HG02678 (cell line): ENCODE results near the gene TMEM88.

Experiments used
- ATAC-seq: cut with Tn5 transposase; IDR thresholded peaks from one replicate; pipeline ENCODE4 v1.9.1; 2021; ENCODE audit warnings: mild to moderate bottlenecking, moderate library complexity; ENCODE audit not compliant: unreplicated experiment

The TMEM88 gene

GRCh38 chr17:7883781-7884386 is 29.0 kb downstream of the TMEM88 start:
- ATAC-seq: no peak

DNA sequence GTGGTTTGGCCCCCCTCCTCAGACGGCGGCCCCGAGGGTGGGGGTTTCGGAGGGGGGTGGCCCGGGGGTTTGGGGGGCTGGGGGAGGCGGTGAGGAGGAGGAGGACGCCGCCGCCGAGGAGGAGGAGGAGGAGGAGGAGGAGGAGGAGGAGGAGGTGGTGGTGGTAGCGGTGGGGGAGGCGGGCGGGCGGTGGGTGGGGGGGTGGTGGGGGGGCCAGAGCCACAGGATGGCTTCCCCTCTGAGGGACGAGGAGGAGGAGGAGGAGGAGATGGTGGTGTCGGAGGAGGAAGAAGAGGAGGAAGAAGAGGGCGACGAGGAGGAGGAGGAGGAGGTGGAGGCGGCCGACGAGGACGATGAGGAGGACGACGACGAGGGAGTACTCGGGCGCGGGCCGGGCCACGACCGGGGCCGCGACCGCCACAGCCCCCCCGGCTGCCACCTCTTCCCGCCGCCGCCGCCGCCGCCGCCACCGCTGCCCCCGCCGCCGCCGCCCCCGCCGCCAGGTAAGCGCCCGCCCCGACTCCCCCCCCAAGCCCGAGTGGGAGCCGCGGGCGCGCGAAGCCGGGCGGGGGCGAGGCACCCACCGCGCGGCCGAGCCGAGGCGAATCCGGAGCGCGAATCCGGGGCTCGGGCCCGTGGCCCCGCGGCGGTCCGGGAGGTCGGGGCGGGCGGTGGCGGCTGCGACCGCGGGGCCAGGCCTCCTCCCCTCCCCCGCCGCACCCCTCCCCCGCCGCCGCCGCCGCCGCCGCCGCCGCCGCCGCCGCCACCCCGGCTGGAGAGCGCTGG is 29.9 kb downstream of the TMEM88 start:
- peak; percentile 13 for ATAC-seq

- ATAC-seq: peak; percentile 25
Measured at GRCh38 chr17:7885367-7886226, 30.7 kb downstream of the TMEM88 start.

- ATAC-seq: no peak
Measured at GRCh38 chr17:7886227-7887037, 31.6 kb downstream of the TMEM88 start.

- ATAC-seq: no peak
Measured at GRCh38 chr17:7887038-7887481, 32.2 kb downstream of the TMEM88 start.

GRCh38 chr17:7887482-7888183 is 32.8 kb downstream of the TMEM88 start:
- peak; percentile 49 for ATAC-seq

DNA sequence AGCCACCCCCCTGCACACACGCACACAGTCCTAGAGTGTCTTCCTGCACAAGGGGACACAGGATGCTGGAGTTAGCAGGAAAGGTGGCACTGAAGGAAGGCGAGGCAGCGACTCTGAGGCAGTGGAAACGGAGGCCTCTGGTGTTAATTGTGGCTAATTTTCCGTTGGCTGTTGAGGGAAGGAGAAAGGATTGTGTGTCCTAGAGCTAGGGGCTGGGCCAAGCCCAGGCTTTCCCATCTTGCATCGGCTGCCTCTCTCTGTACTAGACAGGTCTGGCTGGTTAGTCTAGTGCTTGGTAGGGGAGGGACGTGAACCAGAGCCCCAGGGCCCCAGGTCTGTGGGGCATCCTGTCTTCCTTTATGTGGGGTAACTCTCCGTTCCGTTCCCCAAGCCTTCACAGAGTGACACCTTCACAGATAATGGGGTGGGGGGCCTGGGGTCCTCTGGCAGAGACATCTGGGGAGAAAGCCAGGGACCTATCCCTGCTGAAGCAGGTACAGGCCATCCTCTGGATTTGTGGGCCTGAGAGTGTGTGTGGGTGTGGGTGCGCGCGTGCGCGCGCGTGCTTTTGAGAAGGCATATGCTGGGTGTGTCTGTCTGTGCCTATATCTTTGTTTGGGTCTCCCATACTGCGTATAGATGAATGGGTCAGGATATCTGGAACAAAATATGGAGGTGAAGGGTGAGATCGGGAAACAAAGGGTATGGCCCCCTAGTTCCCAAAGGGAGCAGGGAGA is 33.5 kb downstream of the TMEM88 start, which contains the start of gene CHD3:
TSS of gene CHD3 (plus strand) at position 606 of the 737 bp plus-strand sequence. CDS start 212 bp downstream, outside the sequence.
- no peak for ATAC-seq

DNA sequence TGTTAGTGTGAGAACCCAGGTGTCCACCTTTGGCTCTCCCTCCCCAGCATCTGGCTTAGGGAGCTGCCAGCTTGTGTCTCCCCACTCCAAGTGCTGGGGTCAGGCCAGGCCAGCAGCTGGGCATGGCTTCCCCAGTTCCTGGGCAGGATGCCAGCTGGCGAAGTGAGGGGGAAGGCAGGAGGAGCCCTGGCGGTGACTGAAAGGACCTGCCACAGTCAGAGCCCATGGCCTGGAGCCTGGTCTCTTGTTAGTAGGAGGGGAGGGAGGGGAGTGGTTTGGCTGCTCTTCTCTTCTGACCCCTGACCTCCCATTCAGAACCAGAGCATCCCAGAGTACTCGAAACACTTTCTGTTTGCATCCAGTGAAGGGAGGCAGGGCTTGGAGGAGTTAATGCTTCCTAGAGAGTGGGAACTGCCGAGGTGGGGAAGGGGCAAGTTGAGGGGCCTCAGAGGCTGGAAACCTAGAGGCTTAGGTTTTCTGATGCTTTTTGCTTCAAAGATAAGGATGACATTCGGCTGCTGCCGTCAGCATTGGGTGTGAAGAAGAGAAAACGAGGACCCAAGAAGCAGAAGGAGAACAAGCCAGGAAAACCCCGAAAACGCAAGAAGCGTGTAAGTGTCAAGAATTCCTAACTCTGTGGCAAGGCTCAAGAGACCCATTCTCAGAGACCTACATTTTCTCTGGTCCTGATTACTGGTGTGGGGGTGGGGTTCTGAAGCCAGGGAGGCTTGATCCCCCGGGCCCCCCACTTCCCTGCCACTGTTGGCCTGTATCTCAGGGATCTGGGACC is 34.5 kb downstream of the TMEM88 start:
- ATAC-seq: no peak

GRCh38 chr17:7893187-7893880 is 38.5 kb downstream of the TMEM88 start:
- ATAC-seq: no peak

GRCh38 chr17:7894226-7894625 is 39.4 kb downstream of the TMEM88 start:
- no peak for ATAC-seq

DNA sequence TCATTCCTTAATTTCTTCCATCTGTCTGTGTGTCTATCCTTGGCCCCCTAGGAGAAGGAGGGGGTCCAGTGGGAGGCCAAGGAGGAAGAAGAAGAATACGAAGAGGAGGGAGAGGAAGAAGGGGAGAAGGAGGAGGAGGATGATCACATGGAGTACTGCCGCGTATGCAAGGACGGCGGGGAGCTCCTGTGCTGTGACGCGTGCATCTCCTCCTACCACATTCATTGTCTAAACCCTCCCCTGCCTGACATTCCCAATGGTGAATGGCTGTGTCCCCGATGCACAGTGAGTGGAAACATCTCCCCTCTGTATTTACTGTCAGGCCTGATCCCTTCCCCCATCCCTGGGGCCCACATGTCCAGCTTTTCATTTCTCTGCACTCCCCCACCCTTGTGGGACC is 40.0 kb downstream of the TMEM88 start:
- no peak for ATAC-seq

- ATAC-seq: no peak
Measured at GRCh38 chr17:7897090-7897489, 42.2 kb downstream of the TMEM88 start.

- no peak for ATAC-seq
Measured at GRCh38 chr17:7897773-7898172, 42.9 kb downstream of the TMEM88 start.

DNA sequence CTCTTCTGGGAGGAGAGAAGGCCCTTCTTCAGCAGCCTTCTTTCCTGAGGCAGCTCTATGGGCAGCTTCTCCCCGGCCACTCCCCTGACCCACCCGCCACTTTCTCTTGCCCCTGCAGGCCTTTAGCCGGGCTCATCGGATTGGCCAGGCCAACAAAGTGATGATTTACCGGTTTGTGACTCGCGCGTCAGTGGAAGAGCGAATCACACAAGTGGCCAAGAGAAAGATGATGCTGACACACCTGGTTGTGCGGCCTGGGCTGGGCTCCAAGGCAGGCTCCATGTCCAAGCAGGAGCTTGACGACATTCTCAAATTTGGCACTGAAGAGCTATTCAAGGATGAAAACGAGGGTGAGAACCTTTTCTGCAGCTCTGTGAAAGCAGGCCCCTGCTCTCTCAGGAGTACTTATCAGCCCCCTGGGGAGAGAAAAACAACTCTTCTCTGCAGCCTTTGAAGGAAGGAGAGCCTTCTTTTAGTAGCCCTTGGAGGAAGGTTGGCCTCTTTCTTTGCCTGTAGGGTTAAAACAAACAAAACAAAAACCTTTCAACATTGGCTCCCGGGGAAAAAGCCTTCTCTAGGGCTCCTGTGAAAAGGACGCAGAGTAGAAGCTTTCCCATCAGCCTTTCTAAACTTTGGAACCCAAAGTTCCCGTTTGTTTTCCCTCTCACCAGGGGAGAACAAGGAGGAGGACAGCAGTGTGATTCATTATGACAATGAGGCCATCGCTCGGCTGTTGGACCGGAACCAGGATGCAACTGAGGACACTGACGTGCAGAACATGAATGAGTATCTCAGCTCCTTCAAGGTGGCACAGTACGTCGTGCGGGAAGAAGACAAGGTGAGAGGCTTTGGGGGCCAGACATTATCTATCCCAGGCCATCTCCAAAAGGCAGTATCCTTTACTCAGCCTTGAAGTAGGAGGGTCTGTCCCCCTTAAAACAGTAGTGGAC is 48.6 kb downstream of the TMEM88 start:
- no peak for ATAC-seq
